Neural progenitor cell (in vitro differentiated cells): ENCODE results near the gene MPC2.

Experiments used
- EZH2 ChIP-seq: fragments of 200-600 bp; sonication (generic); IDR thresholded peaks from 2 replicates; pipeline ENCODE4 v1.6.1; 2017; ENCODE audit warnings: antibody characterized with exemption, mild to moderate bottlenecking, moderate library complexity
- TF ChIP-seq, protein P1 (sequence below): fragments of 200-600 bp; sonication (generic); IDR thresholded peaks from 2 replicates; pipeline ENCODE4 v1.5.1; 2017; ENCODE audit warnings: antibody characterized with exemption, mild to moderate bottlenecking

DNA sequence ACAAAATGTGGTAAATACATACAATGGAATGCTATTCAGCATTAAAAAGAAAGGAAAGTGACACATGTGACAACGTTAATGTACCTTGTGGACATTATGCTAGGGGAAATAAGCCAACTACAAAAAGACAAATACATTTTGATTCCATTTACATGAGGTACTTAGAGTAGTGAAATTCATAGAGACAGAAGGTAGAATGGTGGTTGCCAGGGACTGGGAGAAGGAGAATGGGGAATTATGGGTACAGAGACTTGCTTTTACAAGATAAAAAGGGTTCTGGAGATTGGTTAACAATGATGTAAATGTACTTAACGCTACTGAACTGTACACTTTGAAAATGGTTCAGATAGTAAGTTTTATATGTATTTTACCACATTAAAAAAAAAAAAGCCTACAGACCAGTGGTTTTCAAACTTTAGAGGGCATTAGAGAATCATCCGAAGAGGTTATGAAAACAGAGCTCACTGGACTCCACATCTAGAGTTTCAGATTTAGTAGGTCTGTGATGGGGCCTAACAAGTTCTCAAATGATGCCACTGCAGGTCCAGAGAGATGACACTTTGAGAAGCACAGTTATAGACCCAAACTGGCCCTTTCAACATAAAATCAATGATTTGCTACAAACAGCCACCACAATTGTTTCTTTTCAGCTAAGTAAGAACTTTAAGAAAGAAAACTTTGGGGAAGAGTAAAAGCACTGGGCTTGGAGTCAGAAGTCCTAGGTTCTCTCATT, 13.4 kb downstream of the MPC2 start:
- no peak for TF ChIP-seq EZH2
- TF ChIP-seq, protein P1, sequence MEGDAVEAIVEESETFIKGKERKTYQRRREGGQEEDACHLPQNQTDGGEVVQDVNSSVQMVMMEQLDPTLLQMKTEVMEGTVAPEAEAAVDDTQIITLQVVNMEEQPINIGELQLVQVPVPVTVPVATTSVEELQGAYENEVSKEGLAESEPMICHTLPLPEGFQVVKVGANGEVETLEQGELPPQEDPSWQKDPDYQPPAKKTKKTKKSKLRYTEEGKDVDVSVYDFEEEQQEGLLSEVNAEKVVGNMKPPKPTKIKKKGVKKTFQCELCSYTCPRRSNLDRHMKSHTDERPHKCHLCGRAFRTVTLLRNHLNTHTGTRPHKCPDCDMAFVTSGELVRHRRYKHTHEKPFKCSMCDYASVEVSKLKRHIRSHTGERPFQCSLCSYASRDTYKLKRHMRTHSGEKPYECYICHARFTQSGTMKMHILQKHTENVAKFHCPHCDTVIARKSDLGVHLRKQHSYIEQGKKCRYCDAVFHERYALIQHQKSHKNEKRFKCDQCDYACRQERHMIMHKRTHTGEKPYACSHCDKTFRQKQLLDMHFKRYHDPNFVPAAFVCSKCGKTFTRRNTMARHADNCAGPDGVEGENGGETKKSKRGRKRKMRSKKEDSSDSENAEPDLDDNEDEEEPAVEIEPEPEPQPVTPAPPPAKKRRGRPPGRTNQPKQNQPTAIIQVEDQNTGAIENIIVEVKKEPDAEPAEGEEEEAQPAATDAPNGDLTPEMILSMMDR = no peak
